ENCODE results near the gene SPATC1L.

GRCh38 chr21:46205166-46205565, 20.9 kb upstream of the SPATC1L start:
- no peak for TF ChIP-seq CTCF (IDR thresholded peaks at IDR 0.05; ENCODE audit: poor library complexity, severe bottlenecking)
- TF ChIP-seq REST (IDR thresholded peaks at IDR 0.05; ENCODE audit: borderline replicate concordance) = no peak
- TF ChIP-seq EP300 (conservative IDR thresholded peaks at IDR 0.05; ENCODE audit: poor library complexity, severe bottlenecking) = no peak
- TF ChIP-seq EZH2 (IDR thresholded peaks at IDR 0.05; ENCODE audit: borderline replicate concordance, insufficient read depth, low read length, poor library complexity, severe bottlenecking) = no peak
- TF ChIP-seq RAD21 (conservative IDR thresholded peaks at IDR 0.05) = no peak
- TF ChIP-seq POLR2AphosphoS5 (IDR thresholded peaks at IDR 0.05) = no peak
- TF ChIP-seq MXI1 (conservative IDR thresholded peaks at IDR 0.05; ENCODE audit: poor library complexity, severe bottlenecking) = no peak
- TF ChIP-seq TAF1 (IDR thresholded peaks at IDR 0.05; ENCODE audit: low read depth) = no peak
- TF ChIP-seq SMC3 (conservative IDR thresholded peaks at IDR 0.05; ENCODE audit: poor library complexity) = no peak
